ENCODE measurements around the gene KCNJ15.

The KCNJ15 gene

DNA sequence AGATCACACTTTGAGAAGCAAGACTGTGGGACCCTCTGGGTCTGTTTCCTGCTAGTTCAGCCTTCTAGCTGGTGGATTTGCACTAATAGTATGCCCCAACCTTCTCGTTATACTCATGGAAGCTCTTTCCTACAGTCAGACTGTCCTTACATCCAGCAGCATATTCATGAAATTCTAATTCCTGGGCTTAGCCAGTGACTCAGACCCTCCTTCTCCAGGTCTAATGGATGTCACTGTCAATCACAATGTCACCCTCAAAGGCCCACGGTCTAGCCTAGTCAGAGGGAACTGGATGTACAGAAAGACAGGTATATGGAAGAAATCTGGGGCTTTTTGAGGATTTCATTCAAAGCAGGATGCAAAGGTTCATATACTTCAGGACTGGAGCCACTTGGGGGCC lies 72.4 kb downstream of the KCNJ15 start:
- DNase-seq = no peak

DNA sequence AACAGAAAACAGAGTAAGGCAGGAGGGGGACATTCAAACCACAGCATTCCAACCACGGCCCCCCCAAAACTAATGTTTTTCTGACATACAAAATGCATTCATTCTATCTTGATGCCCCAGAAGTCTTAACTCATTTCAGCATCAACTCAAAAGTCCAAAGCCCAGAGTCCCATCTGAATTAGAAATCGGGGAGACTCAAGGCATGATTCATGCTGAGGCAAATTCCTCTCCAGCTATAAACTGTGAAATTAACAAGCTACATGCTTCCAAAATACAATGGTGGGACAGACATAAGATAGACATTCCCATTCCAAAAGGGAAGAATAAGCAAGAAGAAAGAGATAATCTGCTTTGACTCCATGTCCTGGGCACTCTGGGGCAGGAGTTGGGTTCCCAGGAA lies 73.9 kb downstream of the KCNJ15 start:
- DNase-seq = no peak

GRCh38 chr21:38333301-38334272 lies 76.8 kb downstream of the KCNJ15 start:
- DNase-seq = no peak

- no peak for DNase-seq
Observed at GRCh38 chr21:38334866-38335265, 78.1 kb downstream of the KCNJ15 start.

DNA sequence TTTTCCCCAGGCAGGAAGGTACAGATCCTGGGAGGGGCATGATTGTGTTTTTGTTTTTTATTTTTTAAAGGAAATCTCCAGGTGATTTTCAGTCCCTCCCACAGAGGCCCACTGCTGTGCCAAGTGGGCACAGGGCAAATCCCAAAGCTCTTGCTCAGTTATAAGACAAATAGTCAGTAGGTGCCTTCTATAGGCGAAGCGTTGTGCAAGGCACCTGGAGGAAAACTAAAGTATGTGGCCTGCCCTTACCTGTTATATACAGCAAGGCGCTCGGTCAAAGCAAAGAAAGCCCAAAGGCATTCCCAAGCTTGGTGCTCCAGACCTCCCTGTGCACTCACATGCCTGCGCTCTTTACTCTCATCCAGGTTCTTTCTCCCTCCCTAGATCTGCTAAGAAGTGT lies 81.0 kb downstream of the KCNJ15 start:
- no peak for DNase-seq

- DNase-seq = no peak
Observed at GRCh38 chr21:38340131-38340530, 83.3 kb downstream of the KCNJ15 start.

DNA sequence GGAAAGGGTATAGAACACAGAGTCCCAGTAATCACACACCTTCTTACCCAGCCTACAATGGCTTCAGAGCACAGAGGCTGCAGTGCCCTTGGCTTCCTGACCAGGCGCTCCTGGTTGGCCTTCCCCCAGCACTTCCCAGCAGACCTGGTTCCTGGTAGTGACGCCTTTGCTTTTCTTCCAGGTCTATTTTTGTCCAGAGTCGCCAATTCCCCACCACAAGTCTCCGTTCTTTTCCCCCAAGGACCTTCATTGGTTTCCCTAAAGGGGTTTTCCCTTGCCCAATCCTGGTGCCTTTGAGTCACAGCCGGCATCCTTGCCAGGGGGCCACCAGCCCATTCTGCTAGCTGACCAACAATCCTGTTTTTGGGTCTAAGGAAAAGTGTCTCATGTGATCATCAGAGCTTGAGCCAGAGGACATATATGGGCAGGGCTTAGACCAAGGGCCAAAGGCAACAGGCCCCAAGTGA lies 84.8 kb downstream of the KCNJ15 start:
- DNase-seq = no peak

DNA sequence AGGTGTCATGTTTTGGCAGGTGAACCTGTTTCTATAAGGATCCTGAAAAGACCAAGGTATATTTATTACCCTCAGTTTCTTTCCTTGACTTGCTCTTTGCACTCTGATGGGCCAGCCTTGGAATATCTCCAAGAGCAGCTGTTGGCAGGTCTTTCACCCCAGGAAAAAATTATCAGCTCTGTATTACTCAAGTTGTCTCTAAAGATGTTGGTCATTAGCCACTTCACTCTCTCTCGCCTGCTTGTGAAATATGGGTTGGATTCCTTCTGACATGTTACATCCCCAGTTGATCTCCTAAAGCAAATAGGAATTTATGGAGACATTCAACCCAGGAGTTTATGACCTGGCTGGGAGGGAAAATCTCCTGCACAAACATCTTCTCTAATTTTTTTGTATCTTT lies 85.9 kb downstream of the KCNJ15 start:
- DNase-seq = no peak

- DNase-seq = no peak
Observed at GRCh38 chr21:38343691-38344090, 86.9 kb downstream of the KCNJ15 start.

DNA sequence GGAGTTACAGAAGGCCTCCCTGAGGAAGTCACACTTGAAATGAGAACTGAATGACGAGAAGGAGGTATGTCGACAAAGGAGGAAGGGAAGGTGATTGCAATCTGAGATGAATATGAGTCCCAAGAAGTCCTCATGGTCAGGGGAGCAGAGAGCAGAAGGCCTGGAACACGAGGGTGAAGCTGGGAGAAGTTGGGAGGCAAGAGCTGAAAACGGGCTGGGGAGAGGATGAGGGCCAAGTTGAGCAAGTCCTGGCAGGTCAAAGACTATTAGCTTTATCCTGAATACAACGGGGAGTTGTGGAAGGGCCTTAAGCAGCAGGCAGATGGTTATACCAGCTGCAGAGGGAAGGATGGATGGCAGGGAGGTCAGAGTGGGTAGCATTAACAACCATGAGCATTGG lies 89.5 kb downstream of the KCNJ15 start:
- no peak for DNase-seq

GRCh38 chr21:38349111-38349746 lies 92.4 kb downstream of the KCNJ15 start:
- DNase-seq = no peak

- no peak for DNase-seq
Observed at GRCh38 chr21:38349977-38350376, 93.2 kb downstream of the KCNJ15 start.

DNA sequence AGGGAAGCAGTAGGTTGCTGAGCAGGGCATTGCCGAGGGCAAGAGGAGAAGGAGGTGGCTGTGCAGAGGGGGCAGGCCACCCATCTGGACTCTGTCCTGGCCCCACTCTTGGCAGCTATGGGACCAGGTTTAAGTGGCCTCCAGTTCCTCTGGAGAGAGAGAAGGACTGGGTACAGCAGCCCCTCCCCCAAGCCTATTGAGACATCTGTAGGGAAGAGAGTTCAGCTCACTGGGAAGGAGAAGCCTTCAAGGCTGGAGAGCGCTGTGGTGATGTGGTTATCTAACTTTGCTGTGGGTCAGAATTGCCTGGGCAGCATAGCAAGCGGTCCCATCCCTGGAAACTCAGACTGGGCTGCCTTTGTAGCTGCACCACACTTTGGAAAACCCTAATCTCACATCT lies 93.9 kb downstream of the KCNJ15 start:
- no peak for DNase-seq

- no peak for DNase-seq
Observed at GRCh38 chr21:38351176-38351959, 94.6 kb downstream of the KCNJ15 start.

GRCh38 chr21:38351961-38352521 lies 95.2 kb downstream of the KCNJ15 start:
- DNase-seq = no peak

DNA sequence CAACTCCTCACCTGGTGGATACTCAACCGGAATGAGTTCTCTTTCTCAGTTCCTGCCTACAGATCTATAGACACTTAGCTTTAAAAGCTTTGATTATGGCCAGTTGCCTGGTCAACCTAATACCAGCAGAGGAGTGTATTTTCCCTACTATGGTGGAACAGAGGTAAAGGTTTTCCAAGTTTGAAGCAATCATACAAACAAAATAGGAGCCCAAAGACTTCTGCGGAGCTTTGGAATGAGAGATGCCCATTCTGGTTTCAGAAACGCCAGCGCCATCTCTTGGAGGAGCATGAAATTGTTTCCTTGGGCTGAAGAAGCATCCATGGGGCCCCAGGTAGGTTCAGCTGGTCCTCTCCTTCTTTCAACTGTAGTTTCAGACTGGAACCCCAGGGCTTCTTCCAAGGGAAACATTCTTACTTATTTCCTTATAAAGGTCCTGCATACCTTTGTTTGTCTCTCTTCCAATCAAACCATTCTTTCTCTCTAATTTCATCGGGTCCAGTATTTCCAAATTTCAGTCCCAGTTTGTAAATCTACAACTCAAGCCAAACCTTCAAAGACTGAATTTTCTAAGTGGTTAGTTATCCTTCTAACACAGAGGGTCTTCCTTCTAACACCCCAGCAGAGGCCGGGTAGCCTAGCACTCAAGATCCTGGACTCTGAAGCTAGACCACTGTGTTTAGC lies 95.9 kb downstream of the KCNJ15 start:
- peak in 1 of 2 experiments; percentile 24 for DNase-seq

DNA sequence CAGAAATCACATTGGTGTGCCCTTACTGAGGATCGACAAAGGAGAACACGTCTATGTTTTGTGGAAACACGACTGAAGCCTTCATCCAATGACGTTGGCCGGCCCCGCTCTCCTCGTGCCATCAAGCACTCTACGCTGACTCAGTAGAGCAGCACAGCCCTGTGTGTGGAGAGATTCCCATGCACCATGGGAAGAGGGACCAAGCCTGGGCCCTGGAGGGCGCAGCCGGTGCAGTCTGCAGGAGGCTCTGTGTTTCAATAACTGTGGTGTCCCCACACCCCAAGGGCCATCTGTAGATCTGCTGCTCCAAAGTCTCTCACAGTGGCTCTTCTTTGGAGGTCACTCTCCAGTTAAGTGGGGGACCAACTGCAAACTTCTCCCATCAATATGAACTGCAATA lies 97.4 kb downstream of the KCNJ15 start:
- DNase-seq = no peak

DNA sequence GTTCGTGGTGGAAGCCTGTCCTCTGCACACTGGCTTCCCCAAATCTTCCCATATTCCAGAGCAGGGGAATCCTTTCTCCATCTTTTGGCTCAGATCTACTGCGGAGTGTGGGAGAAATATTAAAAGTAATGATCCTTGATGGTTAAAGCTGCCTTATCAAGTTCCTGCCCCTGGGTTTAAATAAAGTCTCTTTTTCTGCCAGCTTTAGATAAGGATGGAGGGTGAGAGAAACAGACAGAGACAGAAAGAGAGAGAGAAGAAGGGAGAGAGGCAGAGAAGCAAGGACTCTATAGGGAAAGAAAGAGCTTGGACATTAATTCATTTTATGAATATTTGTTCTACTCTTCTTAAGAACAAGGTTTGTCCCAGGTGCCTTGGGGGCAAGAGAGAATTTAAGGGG lies 98.0 kb downstream of the KCNJ15 start:
- DNase-seq = no peak

- no peak for DNase-seq
Observed at GRCh38 chr21:38355353-38355752, 98.6 kb downstream of the KCNJ15 start.

DNA sequence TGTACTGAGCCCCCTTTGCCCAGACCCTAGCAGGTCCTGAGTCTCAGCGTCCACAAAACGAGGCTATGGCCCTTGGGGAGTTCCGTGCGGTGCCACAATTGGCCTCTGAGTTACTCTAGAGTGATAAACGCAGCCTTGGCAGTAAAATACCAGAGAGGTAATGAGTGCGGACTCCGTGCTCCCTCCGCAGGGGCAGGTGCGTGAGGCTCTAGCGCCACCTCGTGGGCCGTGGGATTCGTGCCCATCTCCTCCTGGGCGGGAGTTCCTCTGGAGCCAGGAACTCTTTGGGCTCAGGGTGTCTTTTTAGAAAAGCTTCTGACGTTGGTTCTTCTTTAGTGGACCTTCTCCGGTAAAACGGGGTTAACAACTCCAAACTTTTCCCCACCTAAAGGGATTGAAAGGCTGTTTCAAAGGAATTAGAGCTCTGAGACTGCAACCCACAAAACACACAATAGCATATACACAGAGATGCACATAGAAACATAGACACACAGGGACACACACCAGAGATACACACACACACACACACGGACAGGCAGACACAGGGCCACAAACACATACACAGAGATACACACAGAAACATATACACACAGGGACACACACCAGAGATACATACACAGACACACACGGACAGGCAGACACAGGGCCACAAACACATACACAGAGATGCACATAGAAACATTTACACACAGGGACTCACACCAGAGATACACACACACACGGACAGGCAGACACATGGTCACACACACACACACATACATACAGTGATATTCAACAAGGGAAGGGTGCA lies 99.4 kb downstream of the KCNJ15 start:
- DNase-seq = peak; percentile 40 to 66

Measured in NCI-H1930 (cell line).